GM23338 (cell line): ENCODE measurements around the gene DOCK1. TPM values are rescaled to one million over a fixed set of nuclear protein-coding genes. Genes with fewer than 3 reads are reported as not detected.

ENCODE experiments used
- ATAC-seq: fragments of 200-7000 bp; cut with Tn5 transposase; 3 replicates; pipeline ENCODE4 v1.9.1; 2020
- DNase-seq: peaks from one replicate; pipeline ENCODE4 v3.0.0-alpha.2; 2015; ENCODE audit warnings: low spot score
- H2AFZ ChIP-seq: fragments of 200-600 bp; sonication (generic); 2 replicates; pipeline ENCODE4 v1.8.0; 2016; ENCODE audit warnings: antibody characterized with exemption, mild to moderate bottlenecking, moderate library complexity
- H3F3A ChIP-seq: fragments of 200-600 bp; sonication (generic); replicated peaks from 2 replicates; pipeline ENCODE4 v1.8.0; 2017; ENCODE audit warnings: antibody characterized with exemption, mixed run types, low read depth
- H3K27ac ChIP-seq: fragments of 200-600 bp; sonication (generic); 2 replicates; pipeline ENCODE4 v1.6.1; 2016; ENCODE audit warnings: low read depth
- H3K27me3 ChIP-seq: fragments of 200-600 bp; sonication (generic); 2 replicates; pipeline ENCODE4 v1.8.0; 2016; ENCODE audit warnings: mild to moderate bottlenecking, mixed run types, moderate library complexity; ENCODE audit not compliant: insufficient read depth
- H3K36me3 ChIP-seq: fragments of 200-600 bp; sonication (generic); 2 replicates; pipeline ENCODE4 v1.8.0; 2016; ENCODE audit warnings: mild to moderate bottlenecking; ENCODE audit not compliant: insufficient read depth
- H3K4me1 ChIP-seq: fragments of 200-600 bp; sonication (generic); 2 replicates; pipeline ENCODE4 v1.8.0; 2016; ENCODE audit warnings: mild to moderate bottlenecking, moderate library complexity; ENCODE audit not compliant: insufficient read depth
- H3K4me2 ChIP-seq: fragments of 200-600 bp; sonication (generic); 2 replicates; pipeline ENCODE4 v1.7.1; 2017; ENCODE audit warnings: mixed run types
- H3K4me3 ChIP-seq: fragments of 200-600 bp; sonication (generic); 2 replicates; pipeline ENCODE4 v1.6.1; 2016; ENCODE audit warnings: mixed run types
- H3K79me2 ChIP-seq: fragments of 200-600 bp; sonication (generic); replicated peaks from 2 replicates; pipeline ENCODE4 v1.8.0; 2017; ENCODE audit warnings: mild to moderate bottlenecking; ENCODE audit not compliant: insufficient read depth
- H3K9me2 ChIP-seq: fragments of 200-600 bp; sonication (generic); 2 replicates; pipeline ENCODE4 v1.8.0; 2017; ENCODE audit not compliant: insufficient read depth
- H4K20me1 ChIP-seq: fragments of 200-600 bp; sonication (generic); replicated peaks from 2 replicates; pipeline ENCODE4 v1.8.0; 2017; ENCODE audit warnings: mild to moderate bottlenecking; ENCODE audit not compliant: insufficient read depth
- H3K27ac Mint-ChIP-seq: 2 replicates; pipeline ENCODE4 v1.8.0; 2020; ENCODE audit warnings: inconsistent platforms, mild to moderate bottlenecking, moderate library complexity, mixed read lengths
- H3K27me3 Mint-ChIP-seq: 3 replicates; pipeline ENCODE4 v1.8.0; 2022; ENCODE audit warnings: low read depth, mild to moderate bottlenecking, moderate library complexity, mixed read lengths, inconsistent platforms; ENCODE audit not compliant: insufficient read depth, poor library complexity
- H3K36me3 Mint-ChIP-seq: 3 replicates; pipeline ENCODE4 v1.8.0; 2021; ENCODE audit warnings: low read depth, mild to moderate bottlenecking, inconsistent platforms, moderate library complexity, mixed read lengths
- H3K4me1 Mint-ChIP-seq: 3 replicates; pipeline ENCODE4 v1.8.0; 2020; ENCODE audit warnings: mild to moderate bottlenecking, inconsistent platforms, mixed read lengths
- H3K4me3 Mint-ChIP-seq: 3 replicates; pipeline ENCODE4 v1.8.0; 2021; ENCODE audit warnings: moderate library complexity, mild to moderate bottlenecking, inconsistent platforms, mixed read lengths
- H3K9me3 Mint-ChIP-seq: 3 replicates; pipeline ENCODE4 v1.8.0; 2020; ENCODE audit warnings: moderate library complexity, mild to moderate bottlenecking, inconsistent platforms, mixed read lengths
- CREB1 ChIP-seq: fragments of 250-450 bp; sonication (Bioruptor Pico); IDR thresholded peaks from 2 replicates; pipeline ENCODE4 v1.5.0; 2020; ENCODE audit warnings: low read depth, mild to moderate bottlenecking, moderate library complexity
- EZH2 ChIP-seq: fragments of 200-600 bp; sonication (generic); IDR thresholded peaks from one replicate; pipeline ENCODE4 v1.8.0; 2017; ENCODE audit warnings: antibody characterized with exemption, mild to moderate bottlenecking, low read depth; ENCODE audit not compliant: unreplicated experiment
- EZH2phosphoT487 ChIP-seq: fragments of 200-600 bp; sonication (generic); IDR thresholded peaks from one replicate; pipeline ENCODE4 v1.8.1; 2018; ENCODE audit warnings: antibody characterized with exemption; ENCODE audit not compliant: unreplicated experiment
- JUNB ChIP-seq: IDR thresholded peaks from one replicate; pipeline ENCODE4 v1.6.1; 2016; ENCODE audit warnings: antibody characterized with exemption; ENCODE audit not compliant: unreplicated experiment
- NANOG ChIP-seq: IDR thresholded peaks from 2 replicates; pipeline ENCODE4 v1.6.1; 2016; ENCODE audit warnings: antibody characterized with exemption, borderline replicate concordance
- STAT1 ChIP-seq: IDR thresholded peaks from one replicate; pipeline ENCODE4 v1.6.1; 2016; ENCODE audit warnings: antibody characterized with exemption; ENCODE audit not compliant: unreplicated experiment
- ZNF114 ChIP-seq: fragments of 250-450 bp; sonication (Bioruptor Pico); IDR thresholded peaks from 2 replicates; pipeline ENCODE4 v1.5.0; 2020; ENCODE audit warnings: mild to moderate bottlenecking, moderate library complexity
- ZNF331 ChIP-seq: fragments of 250-450 bp; sonication (Bioruptor Pico); IDR thresholded peaks from 2 replicates; pipeline ENCODE4 v1.5.0; 2020; ENCODE audit warnings: low read depth, mild to moderate bottlenecking, moderate library complexity
- polyA plus RNA-seq: library from polyadenylated mRNA; unstranded; fragments of >200 nt; fragmentation: Nextera tagmentation; extraction: Ambion mirVana; gene quantifications from 2 replicates; pipeline ENCODE4 v1.2.1, GENCODE V29; 2016
- total RNA-seq: library from RNA; depleted of rRNA; stranded (reverse); fragments of >200 nt; shearing (Covaris generic); gene quantifications from 2 replicates; pipeline ENCODE4 v1.2.3, GENCODE V29; 2014
- TF ChIP-seq, protein P1 (sequence below): fragments of 250-450 bp; sonication (Bioruptor Pico); IDR thresholded peaks from 2 replicates; pipeline ENCODE4 v1.5.0; 2020; ENCODE audit warnings: mild to moderate bottlenecking, moderate library complexity
- TF ChIP-seq, protein P2 (sequence below): IDR thresholded peaks from 2 replicates; pipeline ENCODE4 v1.6.1; 2016; ENCODE audit warnings: antibody characterized with exemption
- TF ChIP-seq, protein P3 (sequence below): IDR thresholded peaks from one replicate; pipeline ENCODE4 v1.6.1; 2018; ENCODE audit warnings: antibody characterized with exemption; ENCODE audit not compliant: unreplicated experiment
- TF ChIP-seq, protein P4 (sequence below), 2 experiments: fragments of 200-600 bp in 1 of 2; sonication (generic) in 1 of 2; conservative IDR thresholded peaks; 2 replicates each; pipeline versions ENCODE4 v1.5.1 to v1.6.1; 2016 to 2017; ENCODE audit warnings: antibody characterized with exemption in 2 of 2, low read depth in 2 of 2, mild to moderate bottlenecking in 2 of 2, moderate library complexity in 1 of 2

The DOCK1 gene
- total and polyA plus RNA-seq, 2 experiments from 2014 or later: 13.2 to 55.3 TPM

DNA sequence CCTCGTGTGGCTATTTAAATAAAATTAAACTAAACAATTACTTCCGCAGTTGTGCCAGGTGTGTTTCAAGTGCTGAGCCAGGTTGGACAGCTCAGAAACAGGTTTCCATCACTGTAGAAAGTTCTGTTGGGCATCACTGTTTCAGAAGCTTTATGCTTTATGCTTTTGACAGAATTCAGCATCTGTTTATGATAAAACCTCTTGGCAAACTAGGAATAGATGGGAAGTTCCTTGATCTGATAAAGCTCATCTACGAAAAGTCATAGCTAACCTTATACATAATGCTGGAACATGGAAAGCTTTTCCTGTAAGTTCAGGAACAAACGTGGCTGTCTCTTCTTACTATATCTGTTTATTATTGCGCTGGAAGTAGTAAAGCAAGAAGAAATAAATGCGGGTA, 143.4 kb downstream of the DOCK1 start (continued):
- TF ChIP-seq, protein P1, sequence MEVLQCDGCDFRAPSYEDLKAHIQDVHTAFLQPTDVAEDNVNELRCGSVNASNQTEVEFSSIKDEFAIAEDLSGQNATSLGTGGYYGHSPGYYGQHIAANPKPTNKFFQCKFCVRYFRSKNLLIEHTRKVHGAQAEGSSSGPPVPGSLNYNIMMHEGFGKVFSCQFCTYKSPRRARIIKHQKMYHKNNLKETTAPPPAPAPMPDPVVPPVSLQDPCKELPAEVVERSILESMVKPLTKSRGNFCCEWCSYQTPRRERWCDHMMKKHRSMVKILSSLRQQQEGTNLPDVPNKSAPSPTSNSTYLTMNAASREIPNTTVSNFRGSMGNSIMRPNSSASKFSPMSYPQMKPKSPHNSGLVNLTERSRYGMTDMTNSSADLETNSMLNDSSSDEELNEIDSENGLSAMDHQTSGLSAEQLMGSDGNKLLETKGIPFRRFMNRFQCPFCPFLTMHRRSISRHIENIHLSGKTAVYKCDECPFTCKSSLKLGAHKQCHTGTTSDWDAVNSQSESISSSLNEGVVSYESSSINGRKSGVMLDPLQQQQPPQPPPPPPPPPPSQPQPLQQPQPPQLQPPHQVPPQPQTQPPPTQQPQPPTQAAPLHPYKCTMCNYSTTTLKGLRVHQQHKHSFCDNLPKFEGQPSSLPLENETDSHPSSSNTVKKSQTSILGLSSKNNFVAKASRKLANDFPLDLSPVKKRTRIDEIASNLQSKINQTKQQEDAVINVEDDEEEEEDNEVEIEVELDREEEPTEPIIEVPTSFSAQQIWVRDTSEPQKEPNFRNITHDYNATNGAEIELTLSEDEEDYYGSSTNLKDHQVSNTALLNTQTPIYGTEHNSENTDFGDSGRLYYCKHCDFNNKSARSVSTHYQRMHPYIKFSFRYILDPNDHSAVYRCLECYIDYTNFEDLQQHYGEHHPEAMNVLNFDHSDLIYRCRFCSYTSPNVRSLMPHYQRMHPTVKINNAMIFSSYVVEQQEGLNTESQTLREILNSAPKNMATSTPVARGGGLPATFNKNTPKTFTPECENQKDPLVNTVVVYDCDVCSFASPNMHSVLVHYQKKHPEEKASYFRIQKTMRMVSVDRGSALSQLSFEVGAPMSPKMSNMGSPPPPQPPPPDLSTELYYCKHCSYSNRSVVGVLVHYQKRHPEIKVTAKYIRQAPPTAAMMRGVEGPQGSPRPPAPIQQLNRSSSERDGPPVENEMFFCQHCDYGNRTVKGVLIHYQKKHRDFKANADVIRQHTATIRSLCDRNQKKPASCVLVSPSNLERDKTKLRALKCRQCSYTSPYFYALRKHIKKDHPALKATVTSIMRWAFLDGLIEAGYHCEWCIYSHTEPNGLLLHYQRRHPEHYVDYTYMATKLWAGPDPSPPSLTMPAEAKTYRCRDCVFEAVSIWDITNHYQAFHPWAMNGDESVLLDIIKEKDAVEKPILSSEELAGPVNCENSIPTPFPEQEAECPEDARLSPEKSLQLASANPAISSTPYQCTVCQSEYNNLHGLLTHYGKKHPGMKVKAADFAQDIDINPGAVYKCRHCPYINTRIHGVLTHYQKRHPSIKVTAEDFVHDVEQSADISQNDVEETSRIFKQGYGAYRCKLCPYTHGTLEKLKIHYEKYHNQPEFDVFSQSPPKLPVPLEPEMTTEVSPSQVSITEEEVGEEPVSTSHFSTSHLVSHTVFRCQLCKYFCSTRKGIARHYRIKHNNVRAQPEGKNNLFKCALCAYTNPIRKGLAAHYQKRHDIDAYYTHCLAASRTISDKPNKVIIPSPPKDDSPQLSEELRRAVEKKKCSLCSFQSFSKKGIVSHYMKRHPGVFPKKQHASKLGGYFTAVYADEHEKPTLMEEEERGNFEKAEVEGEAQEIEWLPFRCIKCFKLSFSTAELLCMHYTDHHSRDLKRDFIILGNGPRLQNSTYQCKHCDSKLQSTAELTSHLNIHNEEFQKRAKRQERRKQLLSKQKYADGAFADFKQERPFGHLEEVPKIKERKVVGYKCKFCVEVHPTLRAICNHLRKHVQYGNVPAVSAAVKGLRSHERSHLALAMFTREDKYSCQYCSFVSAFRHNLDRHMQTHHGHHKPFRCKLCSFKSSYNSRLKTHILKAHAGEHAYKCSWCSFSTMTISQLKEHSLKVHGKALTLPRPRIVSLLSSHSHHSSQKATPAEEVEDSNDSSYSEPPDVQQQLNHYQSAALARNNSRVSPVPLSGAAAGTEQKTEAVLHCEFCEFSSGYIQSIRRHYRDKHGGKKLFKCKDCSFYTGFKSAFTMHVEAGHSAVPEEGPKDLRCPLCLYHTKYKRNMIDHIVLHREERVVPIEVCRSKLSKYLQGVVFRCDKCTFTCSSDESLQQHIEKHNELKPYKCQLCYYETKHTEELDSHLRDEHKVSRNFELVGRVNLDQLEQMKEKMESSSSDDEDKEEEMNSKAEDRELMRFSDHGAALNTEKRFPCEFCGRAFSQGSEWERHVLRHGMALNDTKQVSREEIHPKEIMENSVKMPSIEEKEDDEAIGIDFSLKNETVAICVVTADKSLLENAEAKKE (CRISPR knock-in tag): no peak
- TF ChIP-seq, protein P2, sequence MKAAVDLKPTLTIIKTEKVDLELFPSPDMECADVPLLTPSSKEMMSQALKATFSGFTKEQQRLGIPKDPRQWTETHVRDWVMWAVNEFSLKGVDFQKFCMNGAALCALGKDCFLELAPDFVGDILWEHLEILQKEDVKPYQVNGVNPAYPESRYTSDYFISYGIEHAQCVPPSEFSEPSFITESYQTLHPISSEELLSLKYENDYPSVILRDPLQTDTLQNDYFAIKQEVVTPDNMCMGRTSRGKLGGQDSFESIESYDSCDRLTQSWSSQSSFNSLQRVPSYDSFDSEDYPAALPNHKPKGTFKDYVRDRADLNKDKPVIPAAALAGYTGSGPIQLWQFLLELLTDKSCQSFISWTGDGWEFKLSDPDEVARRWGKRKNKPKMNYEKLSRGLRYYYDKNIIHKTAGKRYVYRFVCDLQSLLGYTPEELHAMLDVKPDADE: no peak
- no peak for TF ChIP-seq NANOG

DNA sequence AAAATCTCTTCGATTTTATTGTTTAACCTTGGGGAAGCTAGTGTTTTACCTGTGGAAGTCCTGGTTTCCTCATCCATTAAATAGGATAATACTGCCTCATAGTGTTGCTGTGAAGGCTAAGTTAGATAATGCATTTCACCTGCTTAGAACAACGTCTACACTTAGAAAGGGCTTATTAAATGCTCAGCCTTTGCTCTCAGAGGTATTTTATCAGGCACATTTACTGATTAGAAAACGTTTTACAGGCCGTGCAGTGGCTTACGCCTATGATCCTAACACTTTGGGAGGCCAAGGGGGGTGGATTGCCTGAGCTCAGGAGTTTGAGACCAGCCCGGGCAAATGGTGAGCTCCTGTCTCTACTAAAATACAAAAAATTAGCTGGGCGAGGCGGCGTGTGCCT, 146.8 kb downstream of the DOCK1 start:
- Histone ChIP-seq H3K27me3 (no peaks in the 10 kb centered on the region), H2AFZ (no peak overlapping the region), H3K27ac (no peak overlapping the region), H4K20me1 (no peaks in the 10 kb centered on the region), H3K4me1 (no peaks in the 10 kb centered on the region), H3K4me2 (no peak overlapping the region), H3F3A (no peaks in the 10 kb centered on the region), H3K79me2 (no peaks in the 10 kb centered on the region), H3K4me3 (no peak overlapping the region), H3K9me2 (no peaks in the 10 kb centered on the region), H3K36me3 (no peaks in the 10 kb centered on the region)
- no peak for DNase-seq
- Mint-ChIP-seq H3K9me3 (no peaks in the 10 kb centered on the region), H3K27me3 (no peaks in the 10 kb centered on the region), H3K4me1 (no peaks in the 10 kb centered on the region; the same call in 1 of the 3 replicates), H3K4me3 (no peak overlapping the region), H3K27ac (peak overlapping the region; percentile 5; the same call in 1 of the 2 replicates), H3K36me3 (peaks cover 36% of the 10 kb centered on the region)
- no peak for ATAC-seq
- TF ChIP-seq, protein P3, sequence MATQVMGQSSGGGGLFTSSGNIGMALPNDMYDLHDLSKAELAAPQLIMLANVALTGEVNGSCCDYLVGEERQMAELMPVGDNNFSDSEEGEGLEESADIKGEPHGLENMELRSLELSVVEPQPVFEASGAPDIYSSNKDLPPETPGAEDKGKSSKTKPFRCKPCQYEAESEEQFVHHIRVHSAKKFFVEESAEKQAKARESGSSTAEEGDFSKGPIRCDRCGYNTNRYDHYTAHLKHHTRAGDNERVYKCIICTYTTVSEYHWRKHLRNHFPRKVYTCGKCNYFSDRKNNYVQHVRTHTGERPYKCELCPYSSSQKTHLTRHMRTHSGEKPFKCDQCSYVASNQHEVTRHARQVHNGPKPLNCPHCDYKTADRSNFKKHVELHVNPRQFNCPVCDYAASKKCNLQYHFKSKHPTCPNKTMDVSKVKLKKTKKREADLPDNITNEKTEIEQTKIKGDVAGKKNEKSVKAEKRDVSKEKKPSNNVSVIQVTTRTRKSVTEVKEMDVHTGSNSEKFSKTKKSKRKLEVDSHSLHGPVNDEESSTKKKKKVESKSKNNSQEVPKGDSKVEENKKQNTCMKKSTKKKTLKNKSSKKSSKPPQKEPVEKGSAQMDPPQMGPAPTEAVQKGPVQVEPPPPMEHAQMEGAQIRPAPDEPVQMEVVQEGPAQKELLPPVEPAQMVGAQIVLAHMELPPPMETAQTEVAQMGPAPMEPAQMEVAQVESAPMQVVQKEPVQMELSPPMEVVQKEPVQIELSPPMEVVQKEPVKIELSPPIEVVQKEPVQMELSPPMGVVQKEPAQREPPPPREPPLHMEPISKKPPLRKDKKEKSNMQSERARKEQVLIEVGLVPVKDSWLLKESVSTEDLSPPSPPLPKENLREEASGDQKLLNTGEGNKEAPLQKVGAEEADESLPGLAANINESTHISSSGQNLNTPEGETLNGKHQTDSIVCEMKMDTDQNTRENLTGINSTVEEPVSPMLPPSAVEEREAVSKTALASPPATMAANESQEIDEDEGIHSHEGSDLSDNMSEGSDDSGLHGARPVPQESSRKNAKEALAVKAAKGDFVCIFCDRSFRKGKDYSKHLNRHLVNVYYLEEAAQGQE: no peak
- TF ChIP-seq EZH2 (no peak), CREB1 (CRISPR knock-in tag) (no peak), ZNF114 (CRISPR knock-in tag) (no peak), JUNB (no peak), STAT1 (no peak), EZH2phosphoT487 (no peak), ZNF331 (CRISPR knock-in tag) (no peak)
- TF ChIP-seq, protein P4, sequence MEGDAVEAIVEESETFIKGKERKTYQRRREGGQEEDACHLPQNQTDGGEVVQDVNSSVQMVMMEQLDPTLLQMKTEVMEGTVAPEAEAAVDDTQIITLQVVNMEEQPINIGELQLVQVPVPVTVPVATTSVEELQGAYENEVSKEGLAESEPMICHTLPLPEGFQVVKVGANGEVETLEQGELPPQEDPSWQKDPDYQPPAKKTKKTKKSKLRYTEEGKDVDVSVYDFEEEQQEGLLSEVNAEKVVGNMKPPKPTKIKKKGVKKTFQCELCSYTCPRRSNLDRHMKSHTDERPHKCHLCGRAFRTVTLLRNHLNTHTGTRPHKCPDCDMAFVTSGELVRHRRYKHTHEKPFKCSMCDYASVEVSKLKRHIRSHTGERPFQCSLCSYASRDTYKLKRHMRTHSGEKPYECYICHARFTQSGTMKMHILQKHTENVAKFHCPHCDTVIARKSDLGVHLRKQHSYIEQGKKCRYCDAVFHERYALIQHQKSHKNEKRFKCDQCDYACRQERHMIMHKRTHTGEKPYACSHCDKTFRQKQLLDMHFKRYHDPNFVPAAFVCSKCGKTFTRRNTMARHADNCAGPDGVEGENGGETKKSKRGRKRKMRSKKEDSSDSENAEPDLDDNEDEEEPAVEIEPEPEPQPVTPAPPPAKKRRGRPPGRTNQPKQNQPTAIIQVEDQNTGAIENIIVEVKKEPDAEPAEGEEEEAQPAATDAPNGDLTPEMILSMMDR (conservative IDR thresholded peaks at IDR 0.05; ENCODE audit: low read depth in 2 of 2): no peak
- TF ChIP-seq, protein P2: no peak
